Gastroesophageal sphincter (tissue), 3 donors: ENCODE results near the gene SOX5.
"Not testable (repeated sequence)": the region's sequence is repeated elsewhere in the genome, so short reads cannot be mapped to it uniquely, and the experiment has no call there.

ENCODE experiments used
- POLR2AphosphoS5 ChIP-seq: sonication (generic); formaldehyde crosslinking; IDR thresholded peaks from one replicate; pipeline ENCODE4 v1.6.1; 2017; ENCODE audit warnings: antibody characterized with exemption
- TF ChIP-seq, protein P1 (sequence below), 4 experiments: fragments of 200-600 bp in 2 of 4; fragments of 450-650 bp in 2 of 4; sonication (generic) in 1 of 4; IDR thresholded peaks; one replicate each; pipeline ENCODE4 v1.5.1; 2017 to 2019; ENCODE audit warnings: antibody characterized with exemption in 4 of 4, mild to moderate bottlenecking in 2 of 4, moderate library complexity in 2 of 4

DNA sequence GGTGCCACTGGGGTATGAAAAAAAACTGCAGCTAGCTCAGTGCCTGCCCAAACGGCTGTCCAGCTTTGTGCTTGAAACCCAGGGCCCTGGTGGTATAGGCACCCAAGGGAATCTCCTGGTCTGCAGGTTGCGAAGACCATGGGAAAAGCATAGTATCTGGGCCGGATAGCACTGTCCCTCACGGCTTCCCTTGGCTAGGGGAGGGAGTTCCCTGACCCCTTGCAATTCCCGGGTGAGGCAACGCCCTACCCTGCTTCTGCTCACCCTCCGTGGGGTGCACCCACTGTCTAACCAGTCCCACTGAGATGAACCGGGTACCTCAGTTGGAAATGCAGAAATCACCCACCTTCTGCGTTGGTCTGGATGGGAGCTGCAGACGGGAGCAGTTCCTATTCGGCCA, 124.3 kb downstream of the SOX5 start:
- TF ChIP-seq, protein P1, sequence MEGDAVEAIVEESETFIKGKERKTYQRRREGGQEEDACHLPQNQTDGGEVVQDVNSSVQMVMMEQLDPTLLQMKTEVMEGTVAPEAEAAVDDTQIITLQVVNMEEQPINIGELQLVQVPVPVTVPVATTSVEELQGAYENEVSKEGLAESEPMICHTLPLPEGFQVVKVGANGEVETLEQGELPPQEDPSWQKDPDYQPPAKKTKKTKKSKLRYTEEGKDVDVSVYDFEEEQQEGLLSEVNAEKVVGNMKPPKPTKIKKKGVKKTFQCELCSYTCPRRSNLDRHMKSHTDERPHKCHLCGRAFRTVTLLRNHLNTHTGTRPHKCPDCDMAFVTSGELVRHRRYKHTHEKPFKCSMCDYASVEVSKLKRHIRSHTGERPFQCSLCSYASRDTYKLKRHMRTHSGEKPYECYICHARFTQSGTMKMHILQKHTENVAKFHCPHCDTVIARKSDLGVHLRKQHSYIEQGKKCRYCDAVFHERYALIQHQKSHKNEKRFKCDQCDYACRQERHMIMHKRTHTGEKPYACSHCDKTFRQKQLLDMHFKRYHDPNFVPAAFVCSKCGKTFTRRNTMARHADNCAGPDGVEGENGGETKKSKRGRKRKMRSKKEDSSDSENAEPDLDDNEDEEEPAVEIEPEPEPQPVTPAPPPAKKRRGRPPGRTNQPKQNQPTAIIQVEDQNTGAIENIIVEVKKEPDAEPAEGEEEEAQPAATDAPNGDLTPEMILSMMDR (IDR thresholded peaks at IDR 0.05) = not testable (repeated sequence)
- TF ChIP-seq POLR2AphosphoS5 = not testable (repeated sequence)
